HG03103 (cell line): ENCODE results near the gene KRTAP20-1.

Source experiments
- ATAC-seq: cut with Tn5 transposase; IDR thresholded peaks from one replicate; pipeline ENCODE4 v1.9.1; 2021; ENCODE audit warnings: low read depth; ENCODE audit not compliant: unreplicated experiment

Gene KRTAP20-1

GRCh38 chr21:30616125-30616524 is at the start of gene KRTAP20-1:
KRTAP20-1 (plus strand) TSS chr21:30616425; CDS start chr21:30616455, 30 bp downstream.
- no peak for ATAC-seq

- ATAC-seq = no peak
Observed at GRCh38 chr21:30567617-30568016, 48.6 kb upstream of the KRTAP20-1 start.

GRCh38 chr21:30577766-30578165 is 38.5 kb upstream of the KRTAP20-1 start:
- ATAC-seq = no peak

- ATAC-seq = no peak
Observed at GRCh38 chr21:30579346-30579745, 36.9 kb upstream of the KRTAP20-1 start.

GRCh38 chr21:30580132-30580531 is 36.1 kb upstream of the KRTAP20-1 start:
- no peak for ATAC-seq

GRCh38 chr21:30582870-30583269 is 33.4 kb upstream of the KRTAP20-1 start:
- ATAC-seq = no peak

GRCh38 chr21:30590297-30590696 is 25.9 kb upstream of the KRTAP20-1 start, which contains the start of gene KRTAP22-2:
KRTAP22-2 (minus strand) TSS chr21:30590397.
- no peak for ATAC-seq

GRCh38 chr21:30592140-30592539 is 24.1 kb upstream of the KRTAP20-1 start, which contains the start of gene KRTAP6-3:
KRTAP6-3 (plus strand) TSS chr21:30592440; CDS start chr21:30592446, 6 bp downstream.
- ATAC-seq = no peak

GRCh38 chr21:30598802-30599201 is 17.4 kb upstream of the KRTAP20-1 start, which contains the start of gene KRTAP6-2:
KRTAP6-2 (minus strand) TSS chr21:30598902; CDS start chr21:30598874, 28 bp downstream.
- ATAC-seq = no peak

GRCh38 chr21:30600787-30601186 is 15.4 kb upstream of the KRTAP20-1 start, which contains the start of gene KRTAP22-1:
KRTAP22-1 (plus strand) TSS chr21:30601087.
- no peak for ATAC-seq

GRCh38 chr21:30605968-30606367 is 10.3 kb upstream of the KRTAP20-1 start:
- no peak for ATAC-seq

- no peak for ATAC-seq
Observed at GRCh38 chr21:30612132-30612531, 4.1 kb upstream of the KRTAP20-1 start.

- ATAC-seq = no peak
Observed at GRCh38 chr21:30613836-30614235, 2.4 kb upstream of the KRTAP20-1 start, which contains the start of gene KRTAP6-1. KRTAP6-1 (minus strand) TSS chr21:30613930; CDS start chr21:30613904, 26 bp downstream.

GRCh38 chr21:30615199-30615598 is 1.0 kb upstream of the KRTAP20-1 start:
- ATAC-seq = no peak

GRCh38 chr21:30620080-30620479 is 3.9 kb downstream of the KRTAP20-1 start:
- no peak for ATAC-seq

- no peak for ATAC-seq
Observed at GRCh38 chr21:30620522-30620921, 4.3 kb downstream of the KRTAP20-1 start, which contains the start of gene KRTAP20-4. KRTAP20-4 (plus strand) TSS chr21:30620627.

- no peak for ATAC-seq
Observed at GRCh38 chr21:30623362-30623761, 7.1 kb downstream of the KRTAP20-1 start.

- no peak for ATAC-seq
Observed at GRCh38 chr21:30625449-30626165, 9.4 kb downstream of the KRTAP20-1 start.

GRCh38 chr21:30628109-30628508 is 11.9 kb downstream of the KRTAP20-1 start:
- no peak for ATAC-seq

GRCh38 chr21:30629200-30629599 is 13.0 kb downstream of the KRTAP20-1 start:
- no peak for ATAC-seq

- ATAC-seq = no peak
Observed at GRCh38 chr21:30634906-30635305, 18.7 kb downstream of the KRTAP20-1 start, which contains the start of gene KRTAP20-2. KRTAP20-2 (plus strand) TSS chr21:30635206; CDS start chr21:30635264, 58 bp downstream.

GRCh38 chr21:30638686-30639085 is 22.5 kb downstream of the KRTAP20-1 start:
- no peak for ATAC-seq
